HG02610 (cell line): ENCODE results near the gene TMEM267.
"Not testable (repeated sequence)": the region's sequence is repeated elsewhere in the genome, so short reads cannot be mapped to it uniquely, and the experiment has no call there.

Experiments
- ATAC-seq: cut with Tn5 transposase; IDR thresholded peaks from one replicate; pipeline ENCODE4 v1.9.1; 2021; ENCODE audit warnings: mild to moderate bottlenecking, moderate library complexity; ENCODE audit not compliant: unreplicated experiment

The TMEM267 gene

DNA sequence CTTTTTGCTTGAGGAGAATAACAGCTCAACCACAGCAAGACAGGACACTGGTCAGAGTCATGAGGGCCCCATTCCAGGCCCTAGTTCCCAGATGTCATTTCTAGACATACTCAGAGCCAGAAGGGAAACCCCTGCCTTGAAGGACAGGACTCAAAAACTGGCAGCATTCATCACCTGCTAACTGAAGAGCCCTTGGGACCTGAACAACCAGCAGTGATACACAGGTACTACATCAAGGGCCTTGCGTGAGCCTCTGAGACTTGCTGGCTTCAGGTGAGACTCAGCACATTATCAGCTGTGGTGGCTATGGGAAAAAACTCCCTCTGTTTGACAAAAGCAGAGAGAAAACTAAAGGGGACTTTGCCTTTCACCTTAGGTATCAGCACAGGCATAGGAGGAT, 22.6 kb downstream of the TMEM267 start:
- ATAC-seq: no peak

DNA sequence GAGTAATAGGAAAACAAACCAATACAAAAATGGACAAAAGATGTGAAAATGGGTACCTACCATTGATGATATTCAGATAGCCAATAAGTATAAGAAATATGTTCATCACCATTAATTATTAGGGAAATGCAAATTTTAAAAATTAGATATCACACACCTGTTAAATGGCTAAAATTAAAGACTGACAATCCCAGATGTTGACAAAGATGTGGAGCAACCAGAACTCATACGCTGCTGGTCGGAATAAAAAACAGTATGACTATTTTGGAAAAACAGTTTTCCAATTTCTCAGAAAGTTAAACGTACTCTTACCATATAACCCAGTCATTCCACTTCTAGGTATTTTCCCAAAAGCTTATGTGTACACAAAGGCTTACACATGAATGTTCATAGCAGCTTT, 27.1 kb downstream of the TMEM267 start:
- no peak for ATAC-seq

DNA sequence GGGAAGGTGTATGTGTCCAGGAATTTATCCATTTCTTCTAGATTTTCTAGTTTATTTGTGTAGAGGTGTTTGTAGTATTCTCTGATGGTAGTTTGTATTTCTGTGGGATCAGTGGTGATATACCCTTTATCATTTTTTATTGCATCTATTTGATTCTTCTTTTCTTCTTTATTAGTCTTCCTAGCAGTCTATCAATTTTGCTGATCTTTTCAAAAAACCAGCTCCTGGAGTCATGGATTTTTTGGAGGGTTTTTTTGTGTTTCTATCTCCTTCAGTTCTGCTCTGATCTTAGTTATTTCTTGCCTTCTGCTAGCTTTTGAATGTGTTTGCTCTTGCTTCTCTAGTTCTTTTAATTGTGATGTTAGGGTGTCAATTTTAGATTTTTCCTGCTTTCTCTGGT, 42.1 kb downstream of the TMEM267 start:
- not testable (repeated sequence) for ATAC-seq

DNA sequence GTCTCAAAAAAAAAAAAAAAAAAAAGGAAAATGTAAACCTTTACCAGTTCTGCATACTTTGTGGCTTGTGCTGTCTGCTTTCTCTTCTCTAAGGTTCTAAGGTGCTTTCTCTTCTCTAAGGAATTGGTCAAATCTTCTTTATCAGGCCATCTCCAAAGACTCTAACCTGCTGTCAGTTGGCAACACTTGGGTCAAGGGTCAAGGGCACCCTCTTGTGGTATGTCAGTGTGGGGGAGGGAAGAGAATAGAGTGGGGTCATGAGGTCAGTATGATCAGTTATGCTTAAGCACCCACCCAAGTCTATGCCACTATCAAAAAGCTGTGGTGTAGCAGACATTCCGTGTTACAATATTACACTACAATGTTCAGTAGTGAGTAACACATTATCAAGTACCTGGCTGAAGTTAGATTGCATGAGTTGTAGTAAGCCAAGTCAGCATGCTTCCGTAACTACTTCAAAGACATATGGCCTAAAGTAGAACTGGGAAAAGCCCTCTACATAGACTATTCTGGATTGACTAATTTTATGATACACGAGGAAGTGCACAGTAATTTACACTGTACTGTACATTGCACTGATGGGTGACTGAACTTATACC, 46.5 kb downstream of the TMEM267 start:
- ATAC-seq: no peak

DNA sequence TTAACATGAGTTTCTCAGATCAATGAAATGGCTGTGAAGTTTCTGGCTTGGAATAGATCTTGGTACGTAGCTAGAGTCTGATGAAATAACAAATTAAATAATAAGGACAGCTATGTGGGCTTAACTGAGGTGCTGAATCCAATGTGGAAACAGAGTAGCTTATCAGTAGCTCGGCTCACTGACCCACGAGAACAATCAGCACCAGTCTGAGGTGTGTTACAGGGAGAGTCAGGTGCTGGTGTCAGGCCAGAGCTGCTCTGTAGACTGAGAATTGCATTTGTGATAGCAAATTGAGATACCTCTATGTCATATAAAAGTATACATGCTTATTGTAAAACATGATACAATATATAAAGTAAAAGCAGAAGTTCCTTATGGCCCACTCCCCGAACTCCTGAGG, 50.3 kb downstream of the TMEM267 start:
- no peak for ATAC-seq

DNA sequence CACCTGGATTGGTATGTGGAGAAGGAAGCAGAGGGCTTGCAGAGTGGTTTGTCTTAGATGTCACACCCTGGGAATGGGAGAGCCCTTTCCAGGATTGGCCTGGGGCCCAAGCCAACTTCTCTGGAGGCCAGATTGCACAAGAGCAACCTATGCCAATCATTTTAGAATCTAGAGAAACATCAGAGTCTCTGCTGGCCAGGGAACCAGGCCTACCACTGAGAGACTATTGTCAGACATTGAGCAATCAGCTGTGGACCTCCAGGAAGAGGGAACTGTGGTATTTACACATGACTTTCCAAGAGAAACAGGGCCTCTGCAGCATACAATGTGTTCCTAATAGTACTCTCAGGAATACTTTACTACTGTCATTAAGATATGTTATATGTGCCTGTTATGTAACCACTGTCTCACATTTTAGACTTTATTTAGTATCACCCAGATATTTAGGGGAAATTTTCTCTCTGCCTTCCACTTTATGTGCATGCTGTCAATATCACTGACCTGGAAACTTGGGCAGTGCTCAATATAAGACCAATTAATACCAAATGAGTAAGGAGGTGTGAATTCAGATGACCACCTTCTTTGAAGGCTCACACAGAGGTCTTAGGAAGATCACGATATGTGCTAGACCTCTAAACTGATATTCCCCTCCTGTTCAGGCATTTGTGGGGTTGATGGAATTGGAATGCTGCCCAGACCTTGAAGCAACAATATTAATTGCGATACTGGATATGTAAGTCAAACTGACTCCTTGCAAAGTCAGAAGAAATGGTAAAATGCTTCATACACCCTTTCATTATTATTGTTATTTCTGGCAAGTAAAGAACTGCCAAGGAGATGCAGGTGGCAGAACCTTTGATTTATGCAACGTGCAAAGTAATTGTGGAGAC, 50.9 kb downstream of the TMEM267 start:
- ATAC-seq: no peak

DNA sequence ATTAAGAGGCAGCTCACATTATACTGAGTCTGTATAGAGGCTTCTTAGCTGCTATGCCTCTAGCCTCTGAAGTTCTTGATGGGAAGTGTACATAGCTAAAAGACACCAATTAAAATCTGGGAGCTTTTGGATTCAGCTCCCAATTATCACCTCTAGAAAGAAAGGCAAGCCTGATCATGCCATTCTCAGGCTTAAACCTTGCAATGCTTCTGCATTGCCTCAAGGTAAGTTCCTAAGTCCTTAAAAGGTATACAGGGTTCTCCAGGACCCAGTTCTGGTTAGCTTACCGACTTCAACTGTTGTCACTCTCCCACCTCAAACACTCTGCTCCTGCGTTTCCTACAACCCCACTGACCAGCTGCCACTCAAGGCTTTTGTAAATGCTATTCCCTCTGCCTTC, 54.0 kb downstream of the TMEM267 start:
- no peak for ATAC-seq

DNA sequence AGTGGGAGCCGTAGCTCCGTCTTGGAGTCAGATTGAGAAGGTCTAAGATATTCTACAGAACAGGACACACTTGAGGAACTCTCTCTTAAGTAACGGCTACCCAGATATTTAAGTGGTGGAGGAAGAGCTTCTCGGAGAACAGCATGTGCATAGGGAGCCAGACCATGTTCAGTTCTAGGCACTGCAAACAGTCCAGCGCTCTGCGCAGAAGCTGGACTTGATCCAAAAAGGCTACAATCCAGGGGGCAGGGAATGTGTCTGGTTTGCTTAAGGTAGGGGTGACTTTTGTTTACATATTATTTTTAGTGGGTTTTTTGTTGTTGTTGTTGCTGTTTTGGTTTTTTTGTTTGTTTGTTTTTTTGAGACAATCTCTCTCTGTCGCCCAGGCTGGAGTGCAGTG, 54.6 kb downstream of the TMEM267 start:
- ATAC-seq: no peak

DNA sequence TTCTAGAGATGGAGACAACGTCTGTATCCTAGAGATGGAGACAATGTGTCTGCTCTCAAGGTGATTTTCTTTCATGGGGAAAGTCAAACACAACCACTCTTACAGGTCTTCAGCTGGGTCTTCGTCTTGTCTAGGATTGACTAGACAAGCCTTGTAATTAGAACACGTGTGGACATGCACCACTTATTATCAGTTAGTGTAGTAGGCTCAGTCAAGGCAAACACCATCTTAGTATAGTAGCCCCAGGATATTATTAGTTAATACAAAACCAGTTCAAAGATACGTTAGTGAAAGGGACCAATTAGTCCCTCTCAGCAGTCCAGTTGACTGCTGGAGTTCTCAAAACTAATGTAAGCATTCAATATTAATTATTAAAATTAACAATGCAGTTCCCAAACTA, 56.4 kb downstream of the TMEM267 start:
- no peak for ATAC-seq

DNA sequence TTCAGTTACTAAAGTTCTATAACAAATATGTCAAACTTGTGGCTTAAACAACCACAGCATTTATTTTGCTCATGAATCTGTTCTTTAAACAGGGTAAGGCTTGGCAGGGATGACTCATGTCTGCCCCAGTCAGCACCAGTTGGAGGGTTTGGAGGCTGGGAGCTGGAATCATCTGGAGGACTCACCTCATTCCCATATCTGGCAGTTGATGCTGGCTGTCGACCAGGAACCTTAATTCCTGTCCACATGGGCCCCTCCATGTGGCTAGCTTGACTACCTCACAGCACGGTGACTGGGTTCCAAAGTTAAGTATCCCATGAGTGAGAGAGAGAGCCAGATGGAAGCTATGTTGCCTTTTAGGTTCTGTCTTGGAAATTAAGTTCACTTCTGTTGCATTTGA, 57.7 kb downstream of the TMEM267 start:
- ATAC-seq: no peak

DNA sequence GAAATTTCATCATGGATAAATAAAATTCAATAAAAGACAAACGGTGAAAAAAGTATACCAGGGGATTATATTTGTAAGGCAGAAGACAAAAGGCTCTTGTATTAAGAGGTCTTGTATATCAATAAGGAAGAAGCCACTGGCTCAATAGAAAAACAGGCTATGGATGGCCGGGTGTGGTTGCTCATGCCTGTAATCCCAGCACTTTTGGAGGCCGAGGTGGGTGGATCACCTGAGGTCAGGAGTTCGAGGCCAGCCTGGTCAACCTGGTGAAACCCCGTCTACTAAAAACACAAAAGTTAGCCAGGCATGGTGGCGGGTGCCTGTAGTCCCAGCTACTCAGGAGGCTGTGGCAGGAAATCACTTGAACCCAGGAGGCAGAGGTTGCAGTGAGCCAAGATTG, 60.6 kb downstream of the TMEM267 start:
- not testable (repeated sequence) for ATAC-seq

DNA sequence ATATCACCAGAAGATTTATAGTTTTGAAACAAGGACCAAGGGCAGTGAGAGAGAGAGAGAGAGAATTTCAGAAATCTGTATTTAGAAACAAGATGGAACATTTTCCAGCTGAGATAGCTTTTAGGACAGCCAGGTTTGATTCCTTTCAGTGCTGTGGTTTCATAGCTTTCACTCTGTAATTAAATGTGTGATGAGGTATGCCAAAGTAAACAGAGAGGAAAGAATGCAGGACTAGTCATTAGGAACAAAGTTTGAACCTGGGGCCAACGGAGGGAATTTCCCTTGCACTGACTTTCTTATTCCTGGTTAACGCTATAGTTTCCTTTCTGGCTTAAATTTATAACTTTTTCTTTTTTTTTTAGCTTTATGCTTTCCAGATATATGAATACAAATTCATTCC, 61.5 kb downstream of the TMEM267 start:
- ATAC-seq: no peak

DNA sequence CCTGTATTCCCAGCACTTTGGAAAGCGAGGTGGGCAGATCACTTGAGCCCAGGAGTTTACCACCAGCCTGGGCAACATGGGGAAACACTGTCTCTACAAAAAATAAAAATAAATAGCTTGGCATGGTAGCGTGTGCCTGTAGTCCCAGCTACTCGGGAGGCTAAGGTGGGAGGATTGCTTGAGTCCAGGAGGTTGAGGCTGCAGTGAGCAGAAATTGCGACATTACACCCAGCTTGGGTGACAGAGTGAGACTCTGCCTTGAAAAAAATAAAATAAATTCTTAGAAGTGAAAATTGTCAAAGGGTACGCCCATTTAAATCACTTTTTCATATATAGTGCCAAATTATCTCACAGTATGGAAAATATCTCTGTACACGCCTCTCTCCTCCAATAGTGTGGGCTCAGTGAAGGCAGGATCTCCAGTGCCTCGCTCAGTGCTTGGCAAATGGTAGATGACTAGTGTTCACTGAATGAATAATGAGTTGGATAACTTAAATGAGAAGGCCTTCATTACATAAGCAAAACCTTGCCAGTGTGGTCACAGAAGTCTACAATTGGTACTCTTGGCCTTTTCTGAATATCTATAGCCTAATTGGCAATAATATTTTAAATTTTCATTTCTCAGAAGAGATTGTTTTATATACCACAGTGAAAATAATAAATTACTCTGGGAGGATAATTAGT, 62.1 kb downstream of the TMEM267 start:
- no peak for ATAC-seq

DNA sequence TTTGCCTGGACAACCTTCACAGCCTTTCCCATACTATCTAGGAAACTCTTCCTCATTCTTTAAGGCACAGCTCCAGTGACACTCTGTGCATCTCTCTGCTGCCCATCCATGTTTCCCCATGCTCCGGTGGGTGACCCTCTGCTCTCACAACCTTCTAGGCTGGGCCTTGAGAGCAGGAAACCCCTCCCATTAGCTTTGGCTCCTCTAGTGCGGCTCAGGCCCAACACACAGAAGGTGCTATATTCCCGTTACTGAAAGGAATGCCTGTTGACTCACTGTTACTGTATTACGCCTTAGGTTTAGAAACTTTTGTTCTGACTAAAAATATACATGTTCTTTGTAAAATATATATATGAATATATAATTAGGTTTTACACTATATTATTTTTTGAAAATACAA, 63.4 kb downstream of the TMEM267 start:
- ATAC-seq: no peak

DNA sequence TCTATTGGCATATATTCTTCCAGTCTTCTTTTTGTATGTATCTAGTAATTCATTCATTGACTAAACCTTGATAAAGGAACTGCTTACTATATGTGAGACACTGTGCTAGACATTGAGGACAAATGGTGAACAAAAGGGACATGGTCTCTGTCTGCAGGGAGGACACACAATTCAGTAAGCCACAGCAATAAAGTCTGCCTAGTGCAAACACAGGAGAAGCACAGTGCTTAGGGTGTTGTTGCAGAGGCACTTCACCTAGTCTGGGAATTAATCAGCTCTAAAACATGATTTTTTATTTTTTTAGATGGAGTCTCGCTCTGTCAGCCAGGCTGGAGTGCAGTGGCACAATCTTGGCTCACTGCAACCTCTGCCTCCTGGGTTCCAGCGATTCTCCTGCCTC, 65.1 kb downstream of the TMEM267 start:
- no peak for ATAC-seq

DNA sequence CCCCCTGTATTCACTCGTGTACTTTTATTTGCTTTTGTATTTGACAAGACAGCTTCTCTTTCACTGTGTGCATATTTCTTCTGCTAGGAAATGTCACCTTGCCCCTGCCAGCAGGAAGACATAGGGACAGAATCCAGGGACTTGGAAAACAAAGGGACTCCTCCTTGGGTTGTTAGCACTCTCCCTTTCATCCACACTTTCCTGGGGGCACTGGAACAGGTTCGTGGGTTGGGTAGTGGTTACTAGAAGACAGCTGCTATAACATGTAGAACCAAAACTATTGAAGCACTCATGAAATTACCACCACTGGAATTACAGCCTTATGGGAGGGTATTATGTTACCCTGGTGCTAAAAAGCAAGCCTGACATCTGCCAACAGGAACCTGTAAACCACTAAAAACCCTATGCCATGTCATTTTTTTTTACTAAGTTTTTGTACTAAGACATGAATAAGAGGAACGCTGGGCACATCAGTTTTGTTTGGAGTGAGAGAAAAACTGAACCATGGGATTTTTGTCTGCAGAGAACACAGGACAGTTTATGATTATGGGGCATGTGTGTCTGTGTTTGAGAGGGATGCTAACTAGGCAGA, 66.8 kb downstream of the TMEM267 start:
- no peak for ATAC-seq

DNA sequence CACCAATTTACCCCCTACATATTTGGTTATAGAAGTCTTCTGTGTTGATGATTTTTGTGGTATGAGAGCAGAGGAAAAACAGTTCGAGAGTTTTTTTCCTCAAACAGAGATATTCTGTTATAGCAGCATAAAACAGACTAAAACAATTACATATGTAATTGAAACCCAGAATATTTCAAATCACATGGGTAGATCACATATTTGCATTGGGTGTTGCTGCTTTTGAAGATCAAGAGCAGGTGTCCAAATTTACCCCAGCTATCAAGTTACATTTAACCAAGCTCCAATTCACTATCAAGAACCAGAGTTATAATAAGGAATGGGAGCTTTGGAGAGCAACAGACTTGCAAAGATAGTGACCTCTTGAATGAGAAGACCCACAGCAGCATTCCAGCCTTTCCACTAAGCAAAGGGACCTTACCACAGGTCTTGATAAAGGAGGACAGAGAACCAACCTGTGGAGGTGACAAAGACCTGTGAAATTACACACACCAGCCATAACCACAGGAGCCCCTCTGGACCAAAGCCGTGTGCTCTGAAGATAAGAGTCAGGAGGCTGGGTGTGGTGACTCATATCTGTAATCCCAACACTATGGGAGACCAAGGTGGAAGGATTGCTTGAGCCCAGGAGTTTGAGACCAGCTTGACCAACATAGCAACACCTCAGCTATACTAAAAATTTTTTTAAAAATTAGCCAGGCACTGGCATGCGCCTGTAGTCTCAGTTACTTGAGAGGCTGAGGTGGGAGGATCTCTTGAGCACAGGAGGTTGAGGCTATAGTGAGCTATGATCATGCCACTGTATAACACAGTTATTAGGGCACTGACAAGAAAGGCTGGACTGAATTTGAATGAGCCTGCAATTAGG, 67.5 kb downstream of the TMEM267 start:
- no peak for ATAC-seq

DNA sequence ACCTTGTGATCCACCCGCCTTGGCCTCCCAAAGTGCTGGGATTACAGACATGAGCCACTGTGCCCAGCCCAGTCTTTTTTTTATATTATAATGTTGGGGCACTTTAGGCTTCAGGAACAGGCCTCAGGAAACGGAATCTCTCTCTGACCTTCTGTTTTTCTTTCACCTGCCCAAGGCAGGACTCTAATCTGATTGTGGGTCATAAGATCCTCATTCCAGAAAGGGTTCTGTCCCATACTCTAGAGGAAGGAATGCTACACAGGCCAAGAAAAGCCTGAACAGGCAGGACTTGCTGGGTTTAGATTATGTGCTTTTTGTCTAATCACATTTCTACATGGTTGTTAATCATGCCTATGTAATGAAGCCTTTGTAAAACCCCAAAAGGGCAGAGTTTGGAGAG, 69.7 kb downstream of the TMEM267 start:
- no peak for ATAC-seq

DNA sequence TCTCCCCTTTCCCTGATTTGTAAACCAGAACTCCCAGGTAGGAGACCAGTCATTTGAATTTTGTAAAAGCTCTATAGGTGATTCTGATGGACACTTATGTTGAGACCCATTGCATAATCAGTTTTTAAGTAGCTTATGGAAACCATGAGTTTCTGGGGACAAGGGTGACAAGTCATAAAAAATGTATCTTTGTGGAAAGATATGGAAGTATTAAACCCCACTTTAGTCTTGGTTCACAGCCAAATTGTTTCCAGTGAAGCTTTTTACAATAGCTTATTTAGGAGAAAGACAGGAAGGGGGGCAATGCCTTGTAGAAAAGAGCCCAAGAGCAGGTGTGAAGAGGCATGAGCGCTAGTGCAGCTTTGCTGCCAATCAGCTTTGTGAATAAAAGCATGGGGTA, 71.0 kb downstream of the TMEM267 start:
- ATAC-seq: no peak

DNA sequence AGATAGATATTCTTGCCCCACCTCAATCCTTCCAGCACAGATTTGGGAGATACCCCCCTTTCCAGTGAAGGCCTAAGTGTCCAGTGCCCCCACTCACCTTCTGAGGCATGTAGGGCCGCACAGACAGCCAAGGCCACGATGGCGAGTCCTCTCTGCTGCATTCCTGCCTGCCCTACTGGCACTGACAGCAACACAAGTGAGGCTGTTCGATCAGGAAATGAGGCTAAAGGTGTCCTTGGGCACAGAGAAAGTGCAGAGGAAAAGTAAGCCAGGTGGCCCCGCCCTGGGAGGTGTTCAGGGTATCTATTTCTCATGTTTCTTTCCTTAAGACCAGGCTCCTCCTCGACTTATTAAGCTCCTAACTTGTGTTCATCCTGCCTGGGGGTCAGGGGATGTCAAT, 71.5 kb downstream of the TMEM267 start, which contains the start of gene CCL28:
CCL28 (minus strand) TSS at position 236 of the 400 bp plus-strand sequence; CDS start at position 161, 75 bp downstream.
- no peak for ATAC-seq

DNA sequence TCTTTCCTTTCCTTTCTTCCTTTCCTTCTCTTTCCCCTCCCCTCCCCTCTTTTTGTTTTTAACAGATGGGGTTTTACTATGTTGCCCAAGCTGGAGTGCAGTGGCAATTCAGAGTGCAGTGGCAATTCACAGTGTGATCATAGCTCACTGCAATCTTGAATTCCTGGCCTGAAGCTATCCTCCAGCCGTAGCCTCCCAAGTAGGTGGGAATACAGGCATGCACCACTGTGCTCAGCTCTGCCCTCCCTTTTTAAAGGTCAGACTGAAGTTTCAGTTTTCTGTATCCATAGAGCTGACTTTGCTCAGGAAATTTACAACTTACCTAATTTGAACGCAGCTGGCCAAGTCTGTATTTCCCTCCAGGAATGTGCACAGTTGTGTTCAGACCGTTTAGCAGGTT, 72.2 kb downstream of the TMEM267 start:
- ATAC-seq: no peak
